DOHH2 (cell line): Measurements from ENCODE around the gene POLR3C.
"Not testable (repeated sequence)": the region's sequence is repeated elsewhere in the genome, so short reads cannot be mapped to it uniquely, and the experiment has no call there.

ENCODE experiments used
- EZH2phosphoT487 ChIP-seq: fragments of 200-600 bp; sonication (generic); IDR thresholded peaks from 2 replicates; pipeline ENCODE4 v1.6.1; 2017; ENCODE audit warnings: borderline replicate concordance, mild to moderate bottlenecking, antibody characterized with exemption, low read length, moderate library complexity, mixed read lengths
- TF ChIP-seq, protein P1 (sequence below): fragments of 200-600 bp; sonication (generic); IDR thresholded peaks from one replicate; pipeline ENCODE4 v1.5.1; 2014; ENCODE audit warnings: antibody characterized with exemption, mild to moderate bottlenecking, low read depth, low read length; ENCODE audit not compliant: poor library complexity, severe bottlenecking

DNA sequence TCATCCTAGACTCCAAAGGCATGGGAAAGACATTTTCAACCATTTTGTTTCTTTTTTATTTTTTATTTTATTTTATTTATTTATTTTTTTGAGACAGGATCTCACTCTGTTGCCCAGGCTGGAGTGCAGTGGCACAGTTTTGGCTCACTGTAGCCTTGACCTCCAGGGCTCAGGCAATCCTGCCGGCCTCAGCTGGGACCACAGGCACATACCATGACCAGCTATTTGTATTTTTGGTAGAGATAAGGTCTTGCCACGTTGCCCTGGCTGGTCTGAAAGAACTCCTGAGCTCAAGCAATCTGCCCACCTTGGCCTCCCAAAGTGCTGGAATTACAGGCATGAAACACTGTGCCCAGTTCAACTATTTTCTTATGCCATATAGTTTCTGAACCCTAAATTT lies 32.1 kb upstream of the POLR3C start:
- TF ChIP-seq, protein P1, sequence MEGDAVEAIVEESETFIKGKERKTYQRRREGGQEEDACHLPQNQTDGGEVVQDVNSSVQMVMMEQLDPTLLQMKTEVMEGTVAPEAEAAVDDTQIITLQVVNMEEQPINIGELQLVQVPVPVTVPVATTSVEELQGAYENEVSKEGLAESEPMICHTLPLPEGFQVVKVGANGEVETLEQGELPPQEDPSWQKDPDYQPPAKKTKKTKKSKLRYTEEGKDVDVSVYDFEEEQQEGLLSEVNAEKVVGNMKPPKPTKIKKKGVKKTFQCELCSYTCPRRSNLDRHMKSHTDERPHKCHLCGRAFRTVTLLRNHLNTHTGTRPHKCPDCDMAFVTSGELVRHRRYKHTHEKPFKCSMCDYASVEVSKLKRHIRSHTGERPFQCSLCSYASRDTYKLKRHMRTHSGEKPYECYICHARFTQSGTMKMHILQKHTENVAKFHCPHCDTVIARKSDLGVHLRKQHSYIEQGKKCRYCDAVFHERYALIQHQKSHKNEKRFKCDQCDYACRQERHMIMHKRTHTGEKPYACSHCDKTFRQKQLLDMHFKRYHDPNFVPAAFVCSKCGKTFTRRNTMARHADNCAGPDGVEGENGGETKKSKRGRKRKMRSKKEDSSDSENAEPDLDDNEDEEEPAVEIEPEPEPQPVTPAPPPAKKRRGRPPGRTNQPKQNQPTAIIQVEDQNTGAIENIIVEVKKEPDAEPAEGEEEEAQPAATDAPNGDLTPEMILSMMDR, result not testable (repeated sequence)
- TF ChIP-seq EZH2phosphoT487, result not testable (repeated sequence)
